ENCODE data around the gene C5orf34.
"Not testable (repeated sequence)": the region's sequence is repeated elsewhere in the genome, so short reads cannot be mapped to it uniquely, and the experiment has no call there.

Gene C5orf34

DNA sequence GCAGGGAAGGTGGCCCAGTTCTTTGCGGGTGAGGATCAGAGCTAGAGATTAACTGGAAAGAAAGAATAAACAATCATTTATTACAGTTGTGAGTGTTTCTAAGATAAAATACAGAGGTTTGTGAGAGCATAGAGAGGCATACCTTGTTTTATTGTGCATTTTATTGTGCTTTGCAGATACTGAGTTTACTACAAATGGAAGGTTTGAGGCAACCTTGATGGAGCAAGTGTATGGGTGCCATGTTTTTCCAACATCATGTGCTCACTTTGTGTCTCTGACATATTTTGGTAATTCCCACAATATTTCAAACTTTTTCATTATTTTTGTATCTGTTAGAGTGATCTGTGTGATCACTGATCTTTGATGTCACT is 715 bp upstream of the C5orf34 start:
- DNase-seq (ENCODE audit: low read depth), result no peak

GRCh38 chr5:43514471-43514815 is 505 bp downstream of the C5orf34 start:
- DNase-seq (ENCODE audit: low read depth), result no peak

DNA sequence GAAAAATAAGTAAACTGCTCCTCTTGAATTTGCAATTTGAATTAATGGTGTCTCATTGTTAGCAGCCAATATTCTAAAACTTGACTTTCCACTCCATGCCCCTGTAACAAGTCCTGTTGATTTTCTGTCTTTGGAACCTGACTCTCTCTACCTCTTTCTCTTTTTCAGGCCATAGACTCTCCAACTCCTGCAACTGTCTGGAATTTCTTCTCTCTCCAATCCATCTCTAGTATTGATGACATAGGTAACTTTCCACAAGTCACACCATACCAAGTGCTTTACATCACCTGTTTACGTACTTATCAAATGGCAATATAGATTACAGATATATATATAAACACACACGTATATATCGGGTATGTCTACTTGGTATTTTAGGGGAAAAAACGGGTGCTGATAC is 923 bp downstream of the C5orf34 start:
- DNase-seq (ENCODE audit: low read depth), result no peak

GRCh38 chr5:43511062-43511461 is 3.9 kb downstream of the C5orf34 start:
- not testable (repeated sequence) for DNase-seq (ENCODE audit: low read depth)

DNA sequence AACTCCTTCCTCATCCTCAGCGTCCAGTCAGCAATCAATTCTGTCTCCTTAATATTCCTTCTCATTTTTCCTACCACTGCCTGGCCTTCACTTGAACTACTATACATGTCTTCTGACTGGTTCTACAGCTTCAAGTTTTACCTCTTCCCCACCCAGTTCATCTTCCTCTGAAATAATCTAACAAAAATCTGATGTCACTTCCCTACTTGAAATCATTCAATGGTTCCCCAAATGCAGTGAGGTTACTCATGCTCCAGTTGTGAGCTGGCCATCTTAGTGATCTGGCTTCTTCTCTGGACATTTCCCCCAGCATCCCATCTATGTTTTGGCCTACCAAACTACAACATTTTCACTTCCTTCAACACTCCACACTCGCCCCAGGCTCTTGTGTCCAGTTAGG is 16.4 kb downstream of the C5orf34 start:
- DNase-seq (ENCODE audit: low read depth), result no peak

DNA sequence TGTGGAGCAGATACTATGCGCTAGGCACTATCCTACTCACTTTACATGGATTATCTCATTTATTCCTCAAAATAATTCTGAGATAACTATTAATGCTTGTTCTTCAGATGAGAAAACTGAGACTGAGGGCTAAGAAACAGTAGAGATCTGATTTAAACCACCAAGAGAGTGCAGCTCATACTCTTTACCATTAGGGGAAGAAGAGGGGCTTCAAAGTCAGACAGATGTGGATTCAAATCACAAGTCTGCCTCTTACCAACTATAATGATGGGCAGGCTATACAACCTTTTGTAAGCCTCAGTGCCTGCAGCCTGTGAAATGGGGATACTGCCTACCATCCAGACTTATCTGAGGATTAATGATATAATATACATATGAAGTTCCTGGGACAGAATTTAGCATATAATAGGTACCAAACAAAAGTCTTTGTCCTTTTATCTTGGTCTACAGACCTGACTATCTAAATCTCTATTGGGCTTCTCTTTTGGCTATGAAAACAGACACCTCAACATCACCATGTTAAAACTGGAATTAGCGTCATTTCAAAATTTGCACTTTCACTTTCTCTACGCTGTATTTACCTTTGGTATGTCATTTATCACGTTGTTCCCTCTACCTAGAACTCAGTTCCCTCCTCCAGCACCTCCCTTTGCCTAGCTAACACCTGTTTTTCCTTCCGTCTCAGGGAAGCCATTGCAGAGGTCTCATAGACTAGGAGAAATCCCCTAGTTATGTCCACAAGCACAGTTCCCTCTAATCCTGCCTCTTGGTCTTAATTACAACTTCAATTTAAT is 17.4 kb downstream of the C5orf34 start:
- DNase-seq (ENCODE audit: low read depth), result no peak

- DNase-seq (ENCODE audit: low read depth), result no peak
Observed at GRCh38 chr5:43491326-43491725, 23.6 kb downstream of the C5orf34 start.

GRCh38 chr5:43486353-43486752 is 28.6 kb downstream of the C5orf34 start:
- DNase-seq (ENCODE audit: low read depth), result no peak

DNA sequence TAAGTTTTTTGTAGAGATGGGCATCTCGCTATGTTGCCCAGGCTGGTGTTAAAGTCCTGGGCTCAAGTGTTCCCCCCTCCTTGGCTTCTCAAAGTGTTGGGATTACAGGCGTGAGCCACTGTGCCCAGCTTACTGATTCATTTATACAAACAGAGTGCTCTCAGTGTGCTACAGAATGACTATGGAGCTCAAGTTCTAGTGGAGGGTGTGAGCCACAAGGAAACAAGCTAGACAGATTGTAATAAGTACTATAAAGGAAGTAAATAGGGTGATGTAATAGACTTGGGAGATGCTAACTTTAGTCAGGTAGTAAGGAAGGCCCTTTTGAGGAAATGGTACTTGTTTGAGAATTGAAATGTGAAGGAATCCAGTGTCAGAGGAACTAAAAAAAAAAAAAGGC is 29.5 kb downstream of the C5orf34 start:
- DNase-seq (ENCODE audit: low read depth), result no peak

GRCh38 chr5:43484106-43484849 is 30.7 kb downstream of the C5orf34 start:
- DNase-seq (ENCODE audit: low read depth), result peak; percentile 71

DNA sequence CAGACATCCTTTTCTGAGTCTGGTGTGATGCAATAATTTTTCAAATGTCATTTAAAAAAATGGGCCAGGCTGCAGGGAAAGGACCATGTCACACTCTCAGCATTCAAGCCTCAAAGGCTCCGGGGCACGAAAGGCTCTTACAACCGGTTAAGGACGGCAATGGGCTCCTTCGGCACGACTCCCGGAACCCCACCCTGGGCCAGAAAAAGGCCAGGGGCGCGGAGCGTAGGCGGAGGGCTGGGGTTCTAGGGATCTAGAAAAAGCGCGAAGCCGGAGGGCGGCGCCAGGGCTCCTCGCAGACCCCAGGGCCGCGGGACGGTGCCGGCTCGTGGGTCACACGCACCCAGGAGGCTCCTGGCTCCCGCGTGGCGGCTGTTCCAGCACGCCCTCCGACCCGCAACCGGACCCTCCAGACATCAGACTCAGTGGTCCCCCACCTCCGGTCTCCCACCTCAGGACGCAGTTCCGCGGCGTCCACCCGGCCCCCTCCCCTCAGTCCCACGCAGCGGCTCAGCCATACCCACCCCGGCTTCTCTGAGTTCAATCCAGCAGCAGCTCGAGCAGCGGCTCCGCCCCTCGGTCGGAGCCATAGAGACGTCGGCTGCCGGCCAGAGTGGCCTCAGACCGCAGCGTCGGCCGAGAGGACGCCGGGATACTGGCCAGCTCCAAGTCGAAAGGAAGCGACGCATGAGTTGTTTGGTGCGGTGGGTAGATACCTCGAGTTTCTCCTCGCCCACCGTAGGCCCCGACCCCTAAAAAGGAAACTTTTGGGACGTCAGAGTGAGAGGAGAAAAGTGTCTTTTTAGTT is 31.4 kb downstream of the C5orf34 start, which contains the start of gene TMEM267:
Gene TMEM267 (minus strand): TSS at position 568 of the 808 bp plus-strand sequence. CDS start 29,896 bp downstream, outside the sequence.
- peak; percentile 68 for DNase-seq (ENCODE audit: low read depth)

DNA sequence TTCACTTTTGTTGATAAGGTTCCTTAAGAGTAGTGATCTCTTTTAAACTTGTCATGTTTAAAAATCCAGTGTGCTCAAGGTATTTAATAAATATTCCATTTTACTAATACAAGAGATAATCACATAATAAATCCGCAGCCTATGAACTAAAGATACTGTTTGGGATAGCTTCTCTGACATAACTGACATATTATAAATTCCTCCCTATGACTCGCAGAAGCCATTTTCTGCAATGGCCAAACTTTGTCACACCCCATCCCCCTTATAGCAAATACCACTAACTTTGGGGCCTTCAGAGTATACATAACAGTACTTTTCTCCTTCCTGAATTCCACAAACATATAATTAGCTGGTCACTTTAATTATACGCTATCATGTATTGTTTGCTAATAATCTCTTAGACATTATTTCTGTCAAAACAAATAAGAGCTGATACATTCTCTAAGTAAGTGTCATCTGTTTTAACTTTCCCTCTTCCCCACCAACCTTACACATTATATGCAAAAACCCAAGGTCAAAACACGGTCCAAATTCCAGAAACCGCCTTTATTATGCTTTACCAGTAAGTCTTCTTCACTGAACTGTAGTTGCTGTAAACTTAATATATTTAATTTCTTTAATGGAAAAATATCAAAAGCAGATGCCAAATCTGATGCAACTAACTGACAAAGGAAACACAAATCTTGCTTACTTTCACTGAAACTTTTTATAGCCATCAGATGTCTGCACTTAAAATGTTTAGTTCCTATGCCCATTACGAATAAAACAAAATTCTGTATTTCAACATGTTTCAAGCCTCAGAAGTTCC is 32.3 kb downstream of the C5orf34 start:
- no peak for DNase-seq (ENCODE audit: low read depth)

- DNase-seq (ENCODE audit: low read depth), result no peak
Observed at GRCh38 chr5:43469671-43470391, 45.1 kb downstream of the C5orf34 start.

- DNase-seq (ENCODE audit: low read depth), result no peak
Observed at GRCh38 chr5:43467100-43467499, 47.8 kb downstream of the C5orf34 start.

- not testable (repeated sequence) for DNase-seq (ENCODE audit: low read depth)
Observed at GRCh38 chr5:43465455-43465854, 49.5 kb downstream of the C5orf34 start.

DNA sequence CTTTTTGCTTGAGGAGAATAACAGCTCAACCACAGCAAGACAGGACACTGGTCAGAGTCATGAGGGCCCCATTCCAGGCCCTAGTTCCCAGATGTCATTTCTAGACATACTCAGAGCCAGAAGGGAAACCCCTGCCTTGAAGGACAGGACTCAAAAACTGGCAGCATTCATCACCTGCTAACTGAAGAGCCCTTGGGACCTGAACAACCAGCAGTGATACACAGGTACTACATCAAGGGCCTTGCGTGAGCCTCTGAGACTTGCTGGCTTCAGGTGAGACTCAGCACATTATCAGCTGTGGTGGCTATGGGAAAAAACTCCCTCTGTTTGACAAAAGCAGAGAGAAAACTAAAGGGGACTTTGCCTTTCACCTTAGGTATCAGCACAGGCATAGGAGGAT is 53.9 kb downstream of the C5orf34 start:
- no peak for DNase-seq (ENCODE audit: low read depth)

DNA sequence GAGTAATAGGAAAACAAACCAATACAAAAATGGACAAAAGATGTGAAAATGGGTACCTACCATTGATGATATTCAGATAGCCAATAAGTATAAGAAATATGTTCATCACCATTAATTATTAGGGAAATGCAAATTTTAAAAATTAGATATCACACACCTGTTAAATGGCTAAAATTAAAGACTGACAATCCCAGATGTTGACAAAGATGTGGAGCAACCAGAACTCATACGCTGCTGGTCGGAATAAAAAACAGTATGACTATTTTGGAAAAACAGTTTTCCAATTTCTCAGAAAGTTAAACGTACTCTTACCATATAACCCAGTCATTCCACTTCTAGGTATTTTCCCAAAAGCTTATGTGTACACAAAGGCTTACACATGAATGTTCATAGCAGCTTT is 58.4 kb downstream of the C5orf34 start:
- DNase-seq (ENCODE audit: low read depth), result no peak

DNA sequence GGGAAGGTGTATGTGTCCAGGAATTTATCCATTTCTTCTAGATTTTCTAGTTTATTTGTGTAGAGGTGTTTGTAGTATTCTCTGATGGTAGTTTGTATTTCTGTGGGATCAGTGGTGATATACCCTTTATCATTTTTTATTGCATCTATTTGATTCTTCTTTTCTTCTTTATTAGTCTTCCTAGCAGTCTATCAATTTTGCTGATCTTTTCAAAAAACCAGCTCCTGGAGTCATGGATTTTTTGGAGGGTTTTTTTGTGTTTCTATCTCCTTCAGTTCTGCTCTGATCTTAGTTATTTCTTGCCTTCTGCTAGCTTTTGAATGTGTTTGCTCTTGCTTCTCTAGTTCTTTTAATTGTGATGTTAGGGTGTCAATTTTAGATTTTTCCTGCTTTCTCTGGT is 73.4 kb downstream of the C5orf34 start:
- DNase-seq (ENCODE audit: low read depth), result not testable (repeated sequence)

DNA sequence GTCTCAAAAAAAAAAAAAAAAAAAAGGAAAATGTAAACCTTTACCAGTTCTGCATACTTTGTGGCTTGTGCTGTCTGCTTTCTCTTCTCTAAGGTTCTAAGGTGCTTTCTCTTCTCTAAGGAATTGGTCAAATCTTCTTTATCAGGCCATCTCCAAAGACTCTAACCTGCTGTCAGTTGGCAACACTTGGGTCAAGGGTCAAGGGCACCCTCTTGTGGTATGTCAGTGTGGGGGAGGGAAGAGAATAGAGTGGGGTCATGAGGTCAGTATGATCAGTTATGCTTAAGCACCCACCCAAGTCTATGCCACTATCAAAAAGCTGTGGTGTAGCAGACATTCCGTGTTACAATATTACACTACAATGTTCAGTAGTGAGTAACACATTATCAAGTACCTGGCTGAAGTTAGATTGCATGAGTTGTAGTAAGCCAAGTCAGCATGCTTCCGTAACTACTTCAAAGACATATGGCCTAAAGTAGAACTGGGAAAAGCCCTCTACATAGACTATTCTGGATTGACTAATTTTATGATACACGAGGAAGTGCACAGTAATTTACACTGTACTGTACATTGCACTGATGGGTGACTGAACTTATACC is 77.8 kb downstream of the C5orf34 start:
- no peak for DNase-seq (ENCODE audit: low read depth)
